ENCODE data around the gene UST.
"Not testable (repeated sequence)": the region's sequence is repeated elsewhere in the genome, so short reads cannot be mapped to it uniquely, and the experiment has no call there.

Gene UST

DNA sequence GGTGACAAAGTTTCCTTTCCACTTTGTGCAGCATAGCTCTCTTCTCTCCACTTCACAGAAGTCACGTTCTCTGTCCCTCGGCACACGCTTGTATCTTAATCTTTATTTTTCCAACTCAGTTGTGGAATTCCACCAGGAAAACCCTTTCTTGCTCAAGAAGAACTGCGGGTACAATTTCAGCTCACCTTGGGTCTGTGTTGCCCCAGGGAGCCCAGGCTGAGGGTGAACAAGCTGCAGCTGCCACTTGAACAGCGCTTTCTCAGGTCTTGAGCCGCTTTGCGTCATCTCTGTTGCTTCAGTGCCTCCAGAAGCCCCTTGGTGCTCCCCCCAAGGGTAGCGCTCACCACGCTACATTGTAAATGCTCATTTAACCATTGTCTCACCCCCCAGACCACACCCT is 341.5 kb downstream of the UST start:
- FAIRE-seq: no peak
- no peak for TF ChIP-seq POLR2AphosphoS5 (IDR thresholded peaks at IDR 0.05; ENCODE audit: low read depth, low read length)
- TF ChIP-seq PAX5 (IDR thresholded peaks at IDR 0.05; ENCODE audit: insufficient read depth, low read length, severe bottlenecking): no peak
- TF ChIP-seq TAF1 (IDR thresholded peaks at IDR 0.05; ENCODE audit: low read depth, low read length): no peak
- no peak for TF ChIP-seq POU2F2 (IDR thresholded peaks at IDR 0.05; ENCODE audit: low read depth, low read length)
- no peak for TF ChIP-seq SPI1 (IDR thresholded peaks at IDR 0.05; ENCODE audit: low read depth, low read length)
- no peak for TF ChIP-seq POLR2A (IDR thresholded peaks at IDR 0.05; ENCODE audit: low read depth, low read length)
- no peak for DNase-seq (ENCODE audit: insufficient read length, low spot score)

DNA sequence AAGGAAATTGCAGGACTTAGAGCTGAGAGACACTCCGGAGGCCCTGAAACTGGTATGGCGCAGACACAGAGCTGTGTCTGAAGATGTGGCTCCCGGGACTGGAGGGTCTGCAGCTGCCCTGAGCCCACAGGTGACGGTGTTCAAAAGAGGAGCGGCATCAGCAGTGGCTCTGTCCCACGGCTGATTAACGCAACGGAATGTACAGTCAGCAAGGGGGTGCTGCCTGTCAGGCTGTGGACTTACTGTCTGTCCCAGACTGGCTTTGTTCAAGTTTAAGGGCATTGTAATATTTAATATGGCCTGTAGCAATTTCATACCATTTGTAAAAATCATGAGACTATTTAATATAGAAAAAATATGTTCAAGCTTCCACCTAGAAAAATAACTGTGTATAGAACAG is 342.7 kb downstream of the UST start:
- TF ChIP-seq POU2F2 (IDR thresholded peaks at IDR 0.05; ENCODE audit: low read depth, low read length): no peak
- TF ChIP-seq TAF1 (IDR thresholded peaks at IDR 0.05; ENCODE audit: low read depth, low read length): no peak
- DNase-seq (ENCODE audit: insufficient read length, low spot score) (no peak), FAIRE-seq (no peak)

DNA sequence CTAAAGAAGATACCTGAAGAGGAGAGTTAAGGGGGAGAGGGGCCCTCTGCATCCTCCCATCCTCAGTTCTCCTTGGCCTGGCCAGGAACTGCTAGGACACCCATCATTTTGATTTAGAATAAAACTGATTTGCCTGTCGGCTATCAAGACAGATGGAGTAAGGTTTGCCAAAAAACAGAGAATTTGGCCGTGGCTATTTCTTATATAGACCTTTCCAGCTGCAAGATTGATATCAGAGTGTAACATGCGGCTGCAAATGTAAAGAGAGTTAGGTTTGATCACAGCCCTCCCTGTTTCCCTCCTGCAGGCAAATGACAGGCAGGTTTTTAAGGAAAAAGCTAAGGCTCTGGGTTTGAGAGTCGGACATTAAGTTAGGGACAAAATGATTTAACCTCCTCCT is 344.1 kb downstream of the UST start:
- FAIRE-seq: no peak
- TF ChIP-seq POLR2A (IDR thresholded peaks at IDR 0.05; ENCODE audit: low read depth, low read length) (no peak), POU2F2 (IDR thresholded peaks at IDR 0.05; ENCODE audit: low read depth, low read length) (no peak), PAX5 (IDR thresholded peaks at IDR 0.05; ENCODE audit: insufficient read depth, low read length, severe bottlenecking) (no peak), SPI1 (IDR thresholded peaks at IDR 0.05; ENCODE audit: low read depth, low read length) (no peak), POLR2AphosphoS5 (IDR thresholded peaks at IDR 0.05; ENCODE audit: low read depth, low read length) (no peak), TAF1 (IDR thresholded peaks at IDR 0.05; ENCODE audit: low read depth, low read length) (no peak)
- no peak for DNase-seq (ENCODE audit: insufficient read length, low spot score)

DNA sequence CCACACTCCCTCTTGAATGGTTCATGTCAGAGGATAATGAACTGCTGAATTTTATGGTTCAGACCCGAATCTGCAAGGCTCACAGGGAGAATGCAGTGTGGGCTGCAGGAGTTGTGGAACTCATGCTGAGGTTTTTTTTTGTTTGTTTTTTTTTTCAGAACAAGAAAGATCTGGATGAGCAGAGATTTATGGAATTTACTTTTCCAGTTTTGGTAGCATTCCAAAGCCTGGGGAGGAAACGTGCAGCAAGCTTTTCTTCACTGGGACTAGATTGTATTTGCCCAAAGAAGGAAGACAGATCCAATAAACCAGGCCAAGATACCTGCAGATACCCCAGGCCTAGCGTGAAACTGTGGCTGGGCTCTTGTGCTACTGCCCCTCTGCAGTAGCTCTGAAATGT is 346.8 kb downstream of the UST start:
- no peak for TF ChIP-seq POU2F2 (IDR thresholded peaks at IDR 0.05; ENCODE audit: low read depth, low read length)
- no peak for TF ChIP-seq PAX5 (IDR thresholded peaks at IDR 0.05; ENCODE audit: insufficient read depth, low read length, severe bottlenecking)
- no peak for TF ChIP-seq TAF1 (IDR thresholded peaks at IDR 0.05; ENCODE audit: low read depth, low read length)
- TF ChIP-seq POLR2AphosphoS5 (IDR thresholded peaks at IDR 0.05; ENCODE audit: low read depth, low read length): no peak
- TF ChIP-seq SPI1 (IDR thresholded peaks at IDR 0.05; ENCODE audit: low read depth, low read length): no peak
- no peak for TF ChIP-seq POLR2A (IDR thresholded peaks at IDR 0.05; ENCODE audit: low read depth, low read length)
- no peak for FAIRE-seq
- no peak for DNase-seq (ENCODE audit: insufficient read length, low spot score)

DNA sequence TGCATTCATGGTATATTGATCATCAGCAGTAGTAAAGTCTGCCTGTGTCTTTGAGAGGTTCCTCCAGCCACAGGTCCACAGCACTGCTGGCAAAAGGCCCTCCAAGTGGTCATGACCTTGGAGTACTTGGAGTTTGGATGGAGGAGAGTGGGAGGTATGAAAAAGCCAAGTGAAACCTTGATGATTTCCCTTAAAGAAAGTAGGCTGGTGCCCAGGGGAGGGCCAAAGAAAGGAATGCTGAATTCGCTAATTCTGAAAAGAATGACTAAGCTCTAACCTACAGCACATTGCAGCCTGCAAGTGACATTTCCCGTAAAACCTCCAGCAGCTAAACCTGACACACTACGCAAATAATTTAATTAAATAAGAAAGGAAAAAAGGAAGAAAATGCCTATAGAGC is 347.3 kb downstream of the UST start:
- no peak for FAIRE-seq
- TF ChIP-seq POLR2A (IDR thresholded peaks at IDR 0.05; ENCODE audit: low read depth, low read length) (no peak), PAX5 (IDR thresholded peaks at IDR 0.05; ENCODE audit: insufficient read depth, low read length, severe bottlenecking) (no peak), SPI1 (IDR thresholded peaks at IDR 0.05; ENCODE audit: low read depth, low read length) (no peak), POU2F2 (IDR thresholded peaks at IDR 0.05; ENCODE audit: low read depth, low read length) (no peak), POLR2AphosphoS5 (IDR thresholded peaks at IDR 0.05; ENCODE audit: low read depth, low read length) (no peak)

DNA sequence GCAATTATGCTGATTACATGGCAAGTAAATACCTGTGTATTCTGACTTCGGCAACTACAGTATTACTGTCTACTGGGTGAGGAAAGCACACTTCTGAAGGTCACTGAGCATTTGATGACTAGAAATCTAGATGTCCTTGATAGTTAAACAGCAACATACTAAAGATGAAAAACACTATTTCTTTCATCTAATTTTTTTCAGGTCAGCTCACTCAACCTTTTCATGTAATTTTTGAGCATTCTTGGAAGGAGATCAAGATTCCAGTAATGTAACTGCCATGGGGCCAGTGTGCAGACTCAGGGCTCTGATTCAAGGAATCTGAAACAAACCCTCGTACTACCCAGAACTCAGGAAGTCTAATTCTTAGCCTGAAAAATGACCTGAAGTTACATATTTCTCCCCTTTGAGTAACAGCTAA is 348.1 kb downstream of the UST start:
- DNase-seq (ENCODE audit: insufficient read length, low spot score) (no peak), FAIRE-seq (no peak)

More for the DNA sequence above, 347.3 kb downstream of the UST start:
- no peak for DNase-seq (ENCODE audit: insufficient read length, low spot score)

DNA sequence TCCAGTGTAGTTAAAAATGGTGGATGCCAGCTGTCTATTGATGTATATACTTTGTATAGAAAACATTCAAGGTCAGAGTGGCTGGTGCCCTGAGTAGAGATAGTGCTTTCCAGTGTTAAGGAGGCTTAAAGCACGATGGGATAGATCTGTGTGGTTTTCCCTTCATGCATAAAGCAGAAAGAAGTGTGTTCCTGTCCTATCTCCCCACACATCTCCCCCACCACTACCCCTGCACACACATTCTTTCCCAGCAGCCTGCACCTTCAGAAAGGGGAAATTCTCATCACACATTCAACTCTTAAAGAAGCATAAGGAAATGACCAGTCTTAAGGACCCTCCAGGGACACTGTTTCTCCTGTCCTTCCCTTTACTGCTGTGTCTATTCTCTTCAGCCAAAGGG is 349.0 kb downstream of the UST start:
- TF ChIP-seq PAX5 (IDR thresholded peaks at IDR 0.05; ENCODE audit: insufficient read depth, low read length, severe bottlenecking) (no peak), TAF1 (IDR thresholded peaks at IDR 0.05; ENCODE audit: low read depth, low read length) (no peak), SPI1 (IDR thresholded peaks at IDR 0.05; ENCODE audit: low read depth, low read length) (no peak), POLR2AphosphoS5 (IDR thresholded peaks at IDR 0.05; ENCODE audit: low read depth, low read length) (no peak), POU2F2 (IDR thresholded peaks at IDR 0.05; ENCODE audit: low read depth, low read length) (no peak), POLR2A (IDR thresholded peaks at IDR 0.05; ENCODE audit: low read depth, low read length) (no peak)
- FAIRE-seq: peak; percentile 66
- DNase-seq (ENCODE audit: insufficient read length, low spot score): no peak

More for the DNA sequence above, 348.1 kb downstream of the UST start:
- TF ChIP-seq POLR2A (IDR thresholded peaks at IDR 0.05; ENCODE audit: low read depth, low read length): no peak
- TF ChIP-seq POLR2AphosphoS5 (IDR thresholded peaks at IDR 0.05; ENCODE audit: low read depth, low read length): no peak
- TF ChIP-seq SPI1 (IDR thresholded peaks at IDR 0.05; ENCODE audit: low read depth, low read length): no peak
- no peak for TF ChIP-seq TAF1 (IDR thresholded peaks at IDR 0.05; ENCODE audit: low read depth, low read length)
- TF ChIP-seq POU2F2 (IDR thresholded peaks at IDR 0.05; ENCODE audit: low read depth, low read length): no peak

DNA sequence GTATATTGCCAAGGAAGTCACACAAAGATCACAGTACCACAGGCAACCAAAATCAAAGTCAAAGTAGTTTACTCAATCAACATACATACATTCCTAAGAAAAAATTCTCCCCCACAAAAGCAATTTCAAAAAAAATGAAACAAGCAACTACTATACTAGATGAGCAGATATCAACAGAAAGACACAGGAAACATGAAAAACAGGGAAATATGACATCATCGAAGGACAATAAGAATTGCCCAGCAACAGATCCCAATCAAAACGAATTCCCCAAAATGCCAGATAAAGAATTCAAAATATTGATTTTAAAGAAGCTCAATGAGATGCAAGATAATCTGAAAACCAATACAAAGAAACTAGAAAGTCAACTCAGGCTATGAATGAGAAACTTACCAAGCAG is 351.0 kb downstream of the UST start:
- no peak for DNase-seq (ENCODE audit: insufficient read length, low spot score)
- TF ChIP-seq POU2F2 (IDR thresholded peaks at IDR 0.05; ENCODE audit: low read depth, low read length) (no peak), PAX5 (IDR thresholded peaks at IDR 0.05; ENCODE audit: insufficient read depth, low read length, severe bottlenecking) (no peak), POLR2AphosphoS5 (IDR thresholded peaks at IDR 0.05; ENCODE audit: low read depth, low read length) (no peak), TAF1 (IDR thresholded peaks at IDR 0.05; ENCODE audit: low read depth, low read length) (no peak), SPI1 (IDR thresholded peaks at IDR 0.05; ENCODE audit: low read depth, low read length) (no peak)
- no peak for FAIRE-seq

DNA sequence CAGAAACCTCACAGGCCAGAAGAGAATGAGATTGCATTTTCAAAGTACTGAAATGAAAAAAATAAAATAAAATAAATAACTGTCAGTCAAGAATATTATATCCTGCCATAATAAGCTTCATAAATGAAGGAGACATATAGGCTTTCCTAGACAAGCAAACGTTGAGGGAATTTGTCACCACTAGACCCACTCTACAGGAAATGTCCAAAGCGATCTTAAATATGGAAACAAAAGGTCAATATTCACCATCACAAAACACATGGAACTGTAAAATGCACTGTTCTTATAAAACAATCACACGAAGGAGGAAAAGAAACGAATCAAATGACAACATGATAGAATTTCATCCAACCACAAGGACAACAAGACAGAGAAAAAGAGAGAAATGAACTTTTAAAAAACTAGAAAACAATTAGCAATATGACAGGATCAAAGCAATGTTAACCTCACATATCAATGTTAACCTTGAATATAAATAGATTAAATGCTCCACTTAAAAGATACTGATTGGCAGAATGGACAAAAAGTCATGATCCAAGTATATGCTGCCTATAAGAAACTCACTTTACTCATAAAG is 352.0 kb downstream of the UST start:
- TF ChIP-seq POU2F2 (IDR thresholded peaks at IDR 0.05; ENCODE audit: low read depth, low read length): no peak
- TF ChIP-seq SPI1 (IDR thresholded peaks at IDR 0.05; ENCODE audit: low read depth, low read length): no peak
- no peak for TF ChIP-seq PAX5 (IDR thresholded peaks at IDR 0.05; ENCODE audit: insufficient read depth, low read length, severe bottlenecking)
- no peak for TF ChIP-seq TAF1 (IDR thresholded peaks at IDR 0.05; ENCODE audit: low read depth, low read length)
- TF ChIP-seq POLR2AphosphoS5 (IDR thresholded peaks at IDR 0.05; ENCODE audit: low read depth, low read length): no peak
- TF ChIP-seq POLR2A (IDR thresholded peaks at IDR 0.05; ENCODE audit: low read depth, low read length): no peak
- DNase-seq (ENCODE audit: insufficient read length, low spot score) (no peak), FAIRE-seq (no peak)

DNA sequence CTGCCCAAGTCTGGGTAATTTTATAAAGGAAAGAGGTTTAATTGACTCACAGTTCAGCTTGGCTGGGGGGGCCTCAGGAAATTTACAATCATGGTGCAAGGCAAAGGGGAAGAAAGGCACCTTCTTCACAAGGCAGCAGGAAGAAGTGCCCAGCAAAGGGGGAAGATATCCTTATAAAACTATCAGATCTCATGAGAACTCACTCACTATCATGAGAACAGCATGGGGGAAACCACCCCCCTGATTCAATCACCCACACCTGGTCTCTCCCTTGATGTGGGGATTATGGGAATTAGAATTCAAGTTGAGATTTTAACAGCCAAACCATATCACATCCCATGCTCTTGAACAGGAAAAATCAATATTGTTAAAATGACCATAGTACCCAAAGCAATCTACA is 355.5 kb downstream of the UST start:
- DNase-seq (ENCODE audit: insufficient read length, low spot score) (no peak), FAIRE-seq (no peak)
- no peak for TF ChIP-seq TAF1 (IDR thresholded peaks at IDR 0.05; ENCODE audit: low read depth, low read length)
- no peak for TF ChIP-seq POU2F2 (IDR thresholded peaks at IDR 0.05; ENCODE audit: low read depth, low read length)
- no peak for TF ChIP-seq SPI1 (IDR thresholded peaks at IDR 0.05; ENCODE audit: low read depth, low read length)
- no peak for TF ChIP-seq POLR2A (IDR thresholded peaks at IDR 0.05; ENCODE audit: low read depth, low read length)
- TF ChIP-seq POLR2AphosphoS5 (IDR thresholded peaks at IDR 0.05; ENCODE audit: low read depth, low read length): no peak
- TF ChIP-seq PAX5 (IDR thresholded peaks at IDR 0.05; ENCODE audit: insufficient read depth, low read length, severe bottlenecking): no peak

DNA sequence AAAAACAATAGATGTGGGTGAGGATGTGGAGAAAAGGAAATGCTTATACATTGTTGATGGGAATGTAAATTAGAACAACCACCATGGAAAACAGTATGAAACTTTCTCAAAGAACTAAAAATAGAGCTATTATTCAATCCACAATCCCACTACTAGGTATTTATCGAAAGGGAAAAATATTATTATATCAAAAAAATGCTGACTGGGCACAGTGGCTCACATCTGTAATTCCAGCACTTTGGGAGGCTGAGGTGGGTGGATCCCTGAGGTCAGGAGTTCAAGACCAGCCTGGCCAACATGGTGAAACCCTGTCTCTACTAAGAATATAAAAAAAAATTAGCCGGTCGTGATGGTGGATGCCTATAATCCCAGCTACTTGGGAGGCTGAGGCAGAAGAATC is 357.1 kb downstream of the UST start:
- not testable (repeated sequence) for FAIRE-seq

More for the DNA sequence above, 357.1 kb downstream of the UST start:
- not testable (repeated sequence) for DNase-seq (ENCODE audit: insufficient read length, low spot score)

Data from GM12891 (cell line).